Suprapubic skin (tissue), 4 donors: ENCODE data around the gene TRRAP. TPM values are rescaled to one million over a fixed set of nuclear protein-coding genes. Genes with fewer than 3 reads are reported as not detected.

Source experiments
- DNase-seq, 2 donors: peaks; one replicate each; pipeline ENCODE4 v3.0.0-alpha.2; 2019; ENCODE audit warnings: low spot score in 2 of 2
- H3K27ac ChIP-seq: fragments of 200-600 bp; sonication (generic); one replicate; pipeline ENCODE4 v1.5.1; 2019
- H3K27me3 ChIP-seq: fragments of 200-600 bp; sonication (generic); one replicate; pipeline ENCODE4 v1.5.1; 2019
- H3K36me3 ChIP-seq: fragments of 200-600 bp; sonication (generic); one replicate; pipeline ENCODE4 v1.5.1; 2019
- H3K4me1 ChIP-seq: fragments of 200-600 bp; sonication (generic); one replicate; pipeline ENCODE4 v1.5.1; 2019
- H3K4me3 ChIP-seq: fragments of 200-600 bp; sonication (generic); one replicate; pipeline ENCODE4 v1.5.1; 2019; ENCODE audit warnings: mild to moderate bottlenecking
- H3K9me3 ChIP-seq: fragments of 200-600 bp; sonication (generic); one replicate; pipeline ENCODE4 v1.5.1; 2019
- EP300 ChIP-seq: sonication (generic); formaldehyde crosslinking; IDR thresholded peaks from one replicate; pipeline ENCODE4 v1.6.1; 2017; ENCODE audit warnings: antibody characterized with exemption
- POLR2A ChIP-seq, 2 donors: fragments of 450-650 bp; IDR thresholded peaks; one replicate each; pipeline ENCODE4 v1.6.1; 2017; ENCODE audit warnings: antibody characterized with exemption in 2 of 2, mild to moderate bottlenecking in 2 of 2, moderate library complexity in 2 of 2
- POLR2AphosphoS5 ChIP-seq, 3 donors: sonication (generic); formaldehyde crosslinking; IDR thresholded peaks; one replicate each; pipeline ENCODE4 v1.6.1; 2017; ENCODE audit warnings: antibody characterized with exemption in 3 of 3
- WGBS: methylation state at CpG from one replicate; pipeline ENCODE4 v1.1.5; 2018; 5-methylcytosine and 5-hydroxymethylcytosine counted together
- total RNA-seq, 4 donors: library from RNA; depleted of rRNA; stranded (reverse); fragments of >200 nt; gene quantifications; one replicate each; pipeline ENCODE4 v1.1.0, GENCODE V29; 2016
- TF ChIP-seq, protein P1 (sequence below), 2 donors: fragments of 200-600 bp in 1 of 2; fragments of 450-650 bp in 1 of 2; sonication (generic) in 1 of 2; IDR thresholded peaks; one replicate each; pipeline ENCODE4 v1.5.1; 2016 to 2019; ENCODE audit warnings: antibody characterized with exemption in 2 of 2, mild to moderate bottlenecking in 1 of 2, moderate library complexity in 1 of 2

Gene TRRAP
- total RNA-seq, 4 donors from 2014 or later: 46.2 to 97.1 (median 65.7) TPM

DNA sequence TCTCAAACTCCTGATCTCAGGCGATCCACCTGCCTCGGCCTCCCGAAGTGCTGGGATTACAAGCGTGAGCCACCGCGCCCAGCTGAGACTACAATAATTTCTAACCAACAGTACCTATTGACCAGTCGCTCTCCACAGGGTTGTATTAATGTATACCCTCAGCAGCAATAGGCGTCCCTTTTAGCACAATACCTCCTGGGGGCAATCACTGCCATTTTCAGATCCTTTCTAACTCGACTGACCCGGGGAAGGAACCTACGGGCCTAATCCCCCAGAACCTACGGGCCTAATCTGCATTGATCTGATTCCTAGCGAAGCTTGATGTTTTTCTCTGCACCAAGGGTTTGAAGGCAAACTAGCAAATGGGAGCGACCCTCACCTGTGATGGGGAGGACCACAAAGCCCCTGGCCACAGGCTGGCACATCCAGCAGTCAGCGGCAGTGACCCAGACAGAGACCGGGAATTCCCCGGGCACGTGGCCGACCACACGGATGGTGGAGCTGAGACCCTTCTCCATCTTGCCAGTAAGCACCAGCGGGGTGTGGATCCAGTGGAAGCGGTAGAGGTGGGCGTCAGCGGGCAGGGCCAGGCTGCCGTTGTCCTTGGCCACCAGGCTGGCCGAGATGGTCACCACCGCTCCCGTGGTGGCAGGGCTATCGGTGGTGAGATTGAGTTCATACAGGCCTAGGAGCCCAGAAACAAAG, 15.5 kb upstream of the TRRAP start:
- H3K36me3 ChIP-seq: no peaks in the 10 kb centered on the region
- no peak overlapping the region for H3K27ac ChIP-seq
- H3K27me3 ChIP-seq: peaks cover 8% of the 10 kb centered on the region
- no peaks in the 10 kb centered on the region for H3K4me1 ChIP-seq
- WGBS: 93% methylated on average over 22 of the region's 29 CpGs
- H3K9me3 ChIP-seq: no peaks in the 10 kb centered on the region
- no peak for TF ChIP-seq POLR2AphosphoS5 (IDR thresholded peaks at IDR 0.05)
- TF ChIP-seq, protein P1, sequence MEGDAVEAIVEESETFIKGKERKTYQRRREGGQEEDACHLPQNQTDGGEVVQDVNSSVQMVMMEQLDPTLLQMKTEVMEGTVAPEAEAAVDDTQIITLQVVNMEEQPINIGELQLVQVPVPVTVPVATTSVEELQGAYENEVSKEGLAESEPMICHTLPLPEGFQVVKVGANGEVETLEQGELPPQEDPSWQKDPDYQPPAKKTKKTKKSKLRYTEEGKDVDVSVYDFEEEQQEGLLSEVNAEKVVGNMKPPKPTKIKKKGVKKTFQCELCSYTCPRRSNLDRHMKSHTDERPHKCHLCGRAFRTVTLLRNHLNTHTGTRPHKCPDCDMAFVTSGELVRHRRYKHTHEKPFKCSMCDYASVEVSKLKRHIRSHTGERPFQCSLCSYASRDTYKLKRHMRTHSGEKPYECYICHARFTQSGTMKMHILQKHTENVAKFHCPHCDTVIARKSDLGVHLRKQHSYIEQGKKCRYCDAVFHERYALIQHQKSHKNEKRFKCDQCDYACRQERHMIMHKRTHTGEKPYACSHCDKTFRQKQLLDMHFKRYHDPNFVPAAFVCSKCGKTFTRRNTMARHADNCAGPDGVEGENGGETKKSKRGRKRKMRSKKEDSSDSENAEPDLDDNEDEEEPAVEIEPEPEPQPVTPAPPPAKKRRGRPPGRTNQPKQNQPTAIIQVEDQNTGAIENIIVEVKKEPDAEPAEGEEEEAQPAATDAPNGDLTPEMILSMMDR (IDR thresholded peaks at IDR 0.05): no peak
- no peak for TF ChIP-seq EP300
- no peak for TF ChIP-seq POLR2A (IDR thresholded peaks at IDR 0.05)
- DNase-seq: no peak
- no peak overlapping the region for H3K4me3 ChIP-seq

DNA sequence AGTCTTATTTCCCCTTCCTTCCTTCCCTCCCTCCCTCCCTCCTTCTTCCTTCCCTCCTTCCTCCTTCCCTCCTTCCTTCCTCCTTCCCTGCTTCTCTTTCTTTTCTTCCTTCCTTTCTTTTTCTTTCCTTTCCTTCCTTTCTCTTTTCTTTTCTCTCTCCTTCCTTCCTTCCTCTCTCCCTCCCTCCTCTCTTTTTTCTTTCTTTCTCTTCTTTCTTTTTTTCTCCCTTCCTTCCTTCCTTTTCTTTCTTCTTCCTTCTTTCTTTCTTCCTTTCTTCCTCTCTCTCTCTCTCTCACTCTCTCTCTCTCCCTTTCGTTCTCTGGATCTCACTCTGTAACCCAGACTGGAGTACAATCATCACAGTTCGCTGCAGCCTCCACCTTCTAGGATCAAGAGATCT, 14.7 kb upstream of the TRRAP start:
- Histone ChIP-seq H3K27ac (no peak overlapping the region), H3K4me1 (no peaks in the 10 kb centered on the region), H3K27me3 (peaks cover 8% of the 10 kb centered on the region), H3K9me3 (no peaks in the 10 kb centered on the region), H3K36me3 (no peaks in the 10 kb centered on the region), H3K4me3 (no peak overlapping the region)
- TF ChIP-seq, protein P1 (IDR thresholded peaks at IDR 0.05): no peak
- TF ChIP-seq POLR2A (IDR thresholded peaks at IDR 0.05) (no peak), POLR2AphosphoS5 (IDR thresholded peaks at IDR 0.05) (no peak), EP300 (no peak)
- 95% methylated on average over 2 of the region's 2 CpGs for WGBS
- no peak for DNase-seq

DNA sequence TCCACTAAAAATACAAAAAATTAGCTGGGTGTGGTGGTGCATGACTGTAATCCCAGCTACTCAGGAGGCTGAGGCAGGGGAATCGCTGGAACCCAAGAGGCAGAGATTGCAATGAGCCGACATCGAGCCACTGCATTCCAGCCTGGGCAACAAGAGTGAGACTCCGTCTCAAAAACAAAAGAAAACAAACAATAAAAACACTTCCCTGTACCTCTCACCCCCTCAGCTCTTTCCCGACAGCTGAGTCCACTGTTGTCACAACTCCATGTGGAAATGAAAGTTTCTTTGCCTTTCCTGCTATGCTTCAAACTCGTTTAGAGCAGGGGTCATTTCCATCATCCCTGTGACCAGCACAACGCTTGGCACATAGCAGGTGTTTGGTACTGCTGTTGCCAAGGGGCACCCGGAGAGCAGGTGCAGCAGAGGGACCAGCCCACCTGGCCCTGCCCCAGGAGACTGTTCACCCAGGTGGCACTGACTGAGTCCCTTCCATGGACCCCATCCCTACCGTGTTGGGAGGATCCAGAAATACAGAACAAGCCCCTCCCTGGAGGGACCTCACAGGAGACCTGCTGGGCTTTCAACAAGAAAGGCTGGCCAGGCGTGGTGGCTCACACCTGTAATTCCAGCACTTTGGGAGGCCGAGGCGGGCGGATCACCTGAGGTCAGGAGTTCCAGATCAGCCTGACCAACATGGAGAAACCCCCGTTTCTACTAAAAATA, 13.4 kb upstream of the TRRAP start:
- TF ChIP-seq, protein P1 (IDR thresholded peaks at IDR 0.05): no peak
- TF ChIP-seq POLR2A (IDR thresholded peaks at IDR 0.05): no peak
- no peak for TF ChIP-seq EP300
- no peak for TF ChIP-seq POLR2AphosphoS5 (IDR thresholded peaks at IDR 0.05)
- no peak overlapping the region for H3K27ac ChIP-seq
- H3K27me3 ChIP-seq: peaks cover 20% of the 10 kb centered on the region
- 68% methylated on average over 13 of the region's 14 CpGs for WGBS
- no peaks in the 10 kb centered on the region for H3K36me3 ChIP-seq
- no peak for DNase-seq
- H3K9me3 ChIP-seq: no peaks in the 10 kb centered on the region
- no peak overlapping the region for H3K4me3 ChIP-seq
- peaks cover 7% of the 10 kb centered on the region for H3K4me1 ChIP-seq

DNA sequence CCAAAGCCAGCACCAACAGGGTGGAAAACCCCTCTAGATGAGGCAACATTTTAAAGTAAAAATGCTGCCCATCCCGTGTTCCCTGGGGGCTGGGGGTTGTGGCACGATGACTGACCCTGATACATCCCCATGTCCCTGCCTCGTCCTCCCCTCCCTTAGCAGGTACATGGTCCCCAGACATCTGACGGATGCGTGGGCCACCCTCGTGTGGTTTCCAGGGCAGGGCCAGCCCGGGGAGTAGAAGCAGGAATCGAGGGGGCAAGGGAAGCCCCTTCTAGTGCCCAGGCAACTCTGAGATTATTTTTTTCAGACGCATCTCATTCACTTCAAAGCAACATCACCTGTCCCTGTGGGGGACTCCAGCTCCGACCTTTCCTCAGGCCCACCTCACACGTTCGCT, 12.0 kb upstream of the TRRAP start:
- Histone ChIP-seq H3K36me3 (no peaks in the 10 kb centered on the region), H3K27me3 (peaks cover 32% of the 10 kb centered on the region), H3K4me3 (no peak overlapping the region), H3K27ac (no peak overlapping the region), H3K9me3 (no peaks in the 10 kb centered on the region), H3K4me1 (peaks cover 18% of the 10 kb centered on the region)
- 88% methylated on average over 9 of the region's 12 CpGs for WGBS
- TF ChIP-seq POLR2A (IDR thresholded peaks at IDR 0.05): no peak
- TF ChIP-seq, protein P1 (IDR thresholded peaks at IDR 0.05): no peak
- TF ChIP-seq POLR2AphosphoS5 (IDR thresholded peaks at IDR 0.05): no peak
- TF ChIP-seq EP300: no peak
- no peak for DNase-seq

DNA sequence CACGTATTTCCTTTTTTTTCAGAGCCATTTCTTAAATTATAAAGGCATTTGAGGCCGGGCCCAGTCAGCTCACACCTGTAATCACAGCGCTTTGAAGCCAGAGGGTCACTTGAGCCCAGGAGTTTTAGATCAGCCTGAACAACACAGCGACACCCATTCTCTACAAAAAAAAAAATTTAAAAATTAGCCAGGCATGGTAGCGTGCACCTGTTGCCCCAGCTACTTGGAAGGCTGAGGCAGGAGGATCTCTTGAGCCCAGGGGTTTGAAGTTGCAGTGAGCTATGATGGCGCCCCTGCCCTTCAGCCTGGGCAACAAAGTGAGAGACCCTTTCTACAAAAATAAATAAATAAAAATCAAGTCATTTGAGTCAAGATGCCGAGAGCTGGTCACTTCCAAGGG, 11.6 kb upstream of the TRRAP start:
- H3K36me3 ChIP-seq: no peaks in the 10 kb centered on the region
- 88% methylated on average over 7 of the region's 7 CpGs for WGBS
- H3K27ac ChIP-seq: no peak overlapping the region
- TF ChIP-seq POLR2A (IDR thresholded peaks at IDR 0.05) (no peak), EP300 (no peak), POLR2AphosphoS5 (IDR thresholded peaks at IDR 0.05) (no peak)
- TF ChIP-seq, protein P1 (IDR thresholded peaks at IDR 0.05): no peak
- H3K27me3 ChIP-seq: peaks cover 34% of the 10 kb centered on the region
- no peak for DNase-seq
- peaks cover 18% of the 10 kb centered on the region for H3K4me1 ChIP-seq
- no peak overlapping the region for H3K4me3 ChIP-seq
- H3K9me3 ChIP-seq: no peaks in the 10 kb centered on the region
